SH-SY5Y (cell line): Measurements from ENCODE around the gene GFER.

Source experiments
- GATA2 ChIP-seq: IDR thresholded peaks from 2 replicates; pipeline ENCODE4 v1.6.1; 2011; ENCODE audit warnings: mild to moderate bottlenecking, low read depth, low read length
- GATA3 ChIP-seq: IDR thresholded peaks from 2 replicates; pipeline ENCODE4 v1.6.1; 2011; ENCODE audit warnings: low read depth, mild to moderate bottlenecking, low read length, moderate library complexity

- no peak for TF ChIP-seq GATA2
- no peak for TF ChIP-seq GATA3
Measured at GRCh38 chr16:1972490-1972877, 11.5 kb upstream of the GFER start.
